Vagina (tissue), 2 donors: ENCODE results near the gene MORN5.
"Not testable (repeated sequence)": the region's sequence is repeated elsewhere in the genome, so short reads cannot be mapped to it uniquely, and the experiment has no call there.

Experiments used
- POLR2A ChIP-seq, 2 donors: fragments of 450-650 bp; IDR thresholded peaks; one replicate each; pipeline ENCODE4 v1.6.1; 2017; ENCODE audit warnings: antibody characterized with exemption in 2 of 2, mild to moderate bottlenecking in 2 of 2, moderate library complexity in 2 of 2
- TF ChIP-seq, protein P1 (sequence below), 3 experiments: fragments of 450-650 bp in 2 of 3; fragments of 200-600 bp in 1 of 3; sonication (generic) in 1 of 3; IDR thresholded peaks; one replicate each; pipeline ENCODE4 v1.5.1; 2017 to 2019; ENCODE audit warnings: antibody characterized with exemption in 3 of 3, mild to moderate bottlenecking in 2 of 3, moderate library complexity in 2 of 3

DNA sequence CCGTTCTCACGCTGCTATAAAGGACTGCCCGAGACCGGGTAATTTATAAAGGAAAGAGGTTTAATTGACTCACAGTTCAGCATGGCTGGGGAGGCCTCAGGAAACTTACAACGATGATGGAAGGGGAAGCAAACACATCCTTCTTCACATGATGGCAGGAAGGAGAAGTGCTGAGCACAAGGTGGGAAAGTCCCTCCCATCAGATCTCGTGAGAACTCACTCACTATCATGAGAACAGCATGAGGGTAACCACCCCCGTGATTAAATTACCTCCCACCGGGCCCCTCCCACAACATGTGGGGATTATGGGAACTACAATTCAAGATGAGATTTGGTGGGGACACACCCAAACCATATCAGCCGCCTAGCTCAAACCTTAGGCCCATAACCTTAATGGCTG is 42.5 kb upstream of the MORN5 start:
- TF ChIP-seq, protein P1, sequence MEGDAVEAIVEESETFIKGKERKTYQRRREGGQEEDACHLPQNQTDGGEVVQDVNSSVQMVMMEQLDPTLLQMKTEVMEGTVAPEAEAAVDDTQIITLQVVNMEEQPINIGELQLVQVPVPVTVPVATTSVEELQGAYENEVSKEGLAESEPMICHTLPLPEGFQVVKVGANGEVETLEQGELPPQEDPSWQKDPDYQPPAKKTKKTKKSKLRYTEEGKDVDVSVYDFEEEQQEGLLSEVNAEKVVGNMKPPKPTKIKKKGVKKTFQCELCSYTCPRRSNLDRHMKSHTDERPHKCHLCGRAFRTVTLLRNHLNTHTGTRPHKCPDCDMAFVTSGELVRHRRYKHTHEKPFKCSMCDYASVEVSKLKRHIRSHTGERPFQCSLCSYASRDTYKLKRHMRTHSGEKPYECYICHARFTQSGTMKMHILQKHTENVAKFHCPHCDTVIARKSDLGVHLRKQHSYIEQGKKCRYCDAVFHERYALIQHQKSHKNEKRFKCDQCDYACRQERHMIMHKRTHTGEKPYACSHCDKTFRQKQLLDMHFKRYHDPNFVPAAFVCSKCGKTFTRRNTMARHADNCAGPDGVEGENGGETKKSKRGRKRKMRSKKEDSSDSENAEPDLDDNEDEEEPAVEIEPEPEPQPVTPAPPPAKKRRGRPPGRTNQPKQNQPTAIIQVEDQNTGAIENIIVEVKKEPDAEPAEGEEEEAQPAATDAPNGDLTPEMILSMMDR (IDR thresholded peaks at IDR 0.05) = not testable (repeated sequence)
- TF ChIP-seq POLR2A (IDR thresholded peaks at IDR 0.05) = not testable (repeated sequence)
